Spleen (tissue), 11 donors: ENCODE measurements around the gene SUCLG2. TPM values are rescaled to one million over a fixed set of nuclear protein-coding genes. Genes with fewer than 3 reads are reported as not detected.

ENCODE experiments used
- DNase-seq: peaks from one replicate; pipeline ENCODE4 v3.0.0-alpha.2; 2020
- H3K27ac ChIP-seq, 8 donors: fragments of 200-600 bp; sonication (generic) in 7 of 8; 1 replicate in 4 of 8; 2 replicates in 4 of 8; pipeline versions ENCODE4 v1.5.0 to v1.8.0; 2016 to 2021; ENCODE audit warnings: inconsistent platforms in 4 of 8, mild to moderate bottlenecking in 4 of 8, moderate library complexity in 1 of 8
- H3K27me3 ChIP-seq, 7 donors: fragments of 200-600 bp; sonication (generic) in 6 of 7; replicated peaks in 1 of 7; 1 replicate in 4 of 7; 2 replicates in 3 of 7; pipeline versions ENCODE4 v1.5.0 to v1.8.0; 2016 to 2021; ENCODE audit warnings: inconsistent platforms in 3 of 7, mild to moderate bottlenecking in 1 of 7
- H3K36me3 ChIP-seq, 6 donors: fragments of 200-600 bp; sonication (generic) in 5 of 6; 1 replicate in 4 of 6; 2 replicates in 2 of 6; pipeline versions ENCODE4 v1.5.0 to v1.8.0; 2016 to 2021; ENCODE audit warnings: inconsistent platforms in 2 of 6
- H3K4me1 ChIP-seq, 6 donors: fragments of 200-600 bp; sonication (generic) in 5 of 6; 1 replicate in 3 of 6; 2 replicates in 3 of 6; pipeline versions ENCODE4 v1.5.0 to v1.8.0; 2016 to 2021; ENCODE audit warnings: inconsistent platforms in 3 of 6
- H3K4me3 ChIP-seq, 8 donors: fragments of 200-600 bp; sonication (generic) in 7 of 8; 1 replicate in 4 of 8; 2 replicates in 4 of 8; pipeline versions ENCODE4 v1.5.0 to v1.8.0; 2016 to 2021; ENCODE audit warnings: inconsistent platforms in 4 of 8, mild to moderate bottlenecking in 4 of 8, moderate library complexity in 2 of 8
- H3K9me3 ChIP-seq, 8 donors: fragments of 200-600 bp; sonication (generic) in 7 of 8; 1 replicate in 4 of 8; 2 replicates in 4 of 8; pipeline versions ENCODE4 v1.5.0 to v1.8.0; 2016 to 2021; ENCODE audit warnings: inconsistent platforms in 4 of 8
- CTCF ChIP-seq, 11 experiments: fragments of 200-600 bp in 7 of 11; fragments of 450-650 bp in 4 of 11; sonication (generic) in 4 of 11; IDR thresholded peaks in 8 of 11; conservative IDR thresholded peaks in 3 of 11; 1 replicate in 7 of 11; 2 replicates in 4 of 11; pipeline versions ENCODE4 v1.4.0 to v1.8.0; 2016 to 2021; ENCODE audit warnings: antibody characterized with exemption in 11 of 11, inconsistent platforms in 4 of 11, mild to moderate bottlenecking in 1 of 11
- POLR2A ChIP-seq, 3 donors: fragments of 450-650 bp; IDR thresholded peaks; one replicate each; pipeline ENCODE4 v1.5.1; 2017; ENCODE audit warnings: antibody characterized with exemption in 3 of 3, mild to moderate bottlenecking in 1 of 3
- POLR2AphosphoS5 ChIP-seq, 3 donors: sonication (generic); formaldehyde crosslinking; IDR thresholded peaks; one replicate each; pipeline ENCODE4 v1.5.1; 2017; ENCODE audit warnings: antibody characterized with exemption in 3 of 3
- WGBS, 5 donors: extraction: QIAGEN DNeasy Blood & Tissue Kit in 3 of 5; methylation state at CpG; one replicate each; pipeline versions ENCODE4 v1.1.5 to v1.1.7; 2013 to 2018; 5-methylcytosine and 5-hydroxymethylcytosine counted together
- intact Hi-C: fragments of 100-400 bp; cut with DNase I; formaldehyde crosslinking; loops from one replicate; pipeline ENCODE4 v1.15.0; 2023; ENCODE audit warnings: low total_unique reads
- polyA plus RNA-seq, 3 donors: library from polyadenylated mRNA; stranded (reverse); fragments of 200-250 nt; gene quantifications; one replicate each; pipeline ENCODE4 v1.2.1, GENCODE V29; 2013
- total RNA-seq, 7 donors: library from RNA; depleted of rRNA in 3 of 7; stranded (reverse); fragments of >200 nt in 3 of 7; fragmentation: NEBNext Ultra II Directional in 4 of 7; extraction: Animal tissue kit (Norgen Biotek cat#: 25700) in 4 of 7; gene quantifications; one replicate each; pipeline versions ENCODE4 v1.1.0 to v1.2.1, GENCODE V29; 2016 to 2021
- donor health status: healthy with polysubstance abuse.
- donor health status: DM: no; HTN: no; CAD: no; lungs with moderate emphysema.
- donor health status: DM: no; HTN: no; CAD: no.
- donor health status: Bipolar disorder and iron deficiency.
- donor health status: healthy.
- donor health status: DM: no; HTN: no; CAD: no.
- donor health status: DM: yes; HTN: yes; CAD: no.

SUCLG2 gene
- total and polyA plus RNA-seq, 10 donors = 31.5 to 75.6 (median 55.2) TPM

- TF ChIP-seq CTCF (IDR thresholded peaks at IDR 0.05 in 8 of 11, conservative IDR thresholded peaks at IDR 0.05 in 3 of 11) (no peak), POLR2A (IDR thresholded peaks at IDR 0.05) (no peak), POLR2AphosphoS5 (IDR thresholded peaks at IDR 0.05) (no peak)
- Histone ChIP-seq H3K27me3 (no peaks in the 10 kb centered on the region), H3K27ac (no peak overlapping the region), H3K4me3 (no peak overlapping the region), H3K4me1 (peaks cover 17 to 81% (median 37%) of the 10 kb centered on the region in 6 donors), H3K36me3 (peaks cover 0 to 40% (median 2%) of the 10 kb centered on the region in 6 donors), H3K9me3 (no peaks in the 10 kb centered on the region)
- DNase-seq = no peak
- intact Hi-C loops = no loop called here
- WGBS, 5 donors = 81 to 93% (median 85%) methylated on average over 5 of the region's 5 CpGs
These were observed 7.0 kb downstream of the SUCLG2 start for GRCh38 chr3:67647390-67647878.

DNA sequence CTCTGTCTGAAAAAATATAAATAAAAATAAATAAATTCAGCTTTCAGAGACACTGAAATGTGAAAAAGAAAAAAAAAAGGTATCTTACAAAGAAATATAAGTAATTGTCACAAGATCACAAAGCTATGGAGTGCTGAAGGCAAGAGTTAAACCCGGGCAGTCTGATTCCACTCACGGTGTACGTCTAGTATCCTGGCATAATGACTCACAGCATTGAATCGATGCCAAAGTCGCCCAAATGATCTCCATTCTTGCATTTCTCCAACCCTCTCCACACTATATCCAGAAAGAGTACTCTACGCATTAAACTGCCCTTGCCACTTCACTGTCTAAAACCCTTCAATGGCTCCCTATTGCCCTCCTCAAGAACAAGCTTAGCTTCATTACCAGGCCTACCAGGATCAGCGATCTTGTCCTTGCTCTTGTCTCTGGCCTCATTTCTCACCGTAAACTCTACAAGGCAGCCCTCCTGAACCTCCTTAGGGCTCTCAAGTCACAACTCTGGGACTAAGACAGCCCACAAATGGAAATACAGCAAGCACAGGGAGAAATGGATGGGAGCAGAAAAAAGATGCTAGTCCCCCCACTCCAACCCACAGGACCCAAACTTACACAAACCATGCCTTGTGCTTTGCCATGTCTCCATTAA is 7.7 kb downstream of the SUCLG2 start:
- intact Hi-C loops = no loop called here

GRCh38 chr3:67644827-67645226 is 9.6 kb downstream of the SUCLG2 start:
- Histone ChIP-seq H3K27ac (no peak overlapping the region), H3K4me1 (peaks cover 8 to 74% (median 18%) of the 10 kb centered on the region in 6 donors), H3K4me3 (no peak overlapping the region), H3K9me3 (no peaks in the 10 kb centered on the region), H3K27me3 (no peaks in the 10 kb centered on the region), H3K36me3 (peaks cover 0 to 42% (median 2%) of the 10 kb centered on the region in 6 donors)
- DNase-seq = no peak
- intact Hi-C loops = no loop called here
- 92 to 100% (median 98%) methylated on average over 1 of the region's 1 CpG for WGBS, 5 donors
- TF ChIP-seq CTCF (IDR thresholded peaks at IDR 0.05 in 8 of 11, conservative IDR thresholded peaks at IDR 0.05 in 3 of 11) = no peak
- TF ChIP-seq POLR2AphosphoS5 (IDR thresholded peaks at IDR 0.05) = no peak
- TF ChIP-seq POLR2A (IDR thresholded peaks at IDR 0.05) = no peak

More for the DNA sequence above, 7.7 kb downstream of the SUCLG2 start:
- Histone ChIP-seq H3K36me3 (peaks cover 0 to 42% (median 2%) of the 10 kb centered on the region in 6 donors), H3K9me3 (no peaks in the 10 kb centered on the region), H3K27me3 (no peaks in the 10 kb centered on the region), H3K27ac (no peak overlapping the region), H3K4me1 (peaks cover 17 to 80% (median 32%) of the 10 kb centered on the region in 6 donors), H3K4me3 (no peak overlapping the region)
- no peak for DNase-seq
- TF ChIP-seq CTCF (IDR thresholded peaks at IDR 0.05 in 8 of 11, conservative IDR thresholded peaks at IDR 0.05 in 3 of 11) (no peak), POLR2A (IDR thresholded peaks at IDR 0.05) (no peak), POLR2AphosphoS5 (IDR thresholded peaks at IDR 0.05) (no peak)
- 85 to 92% (median 90%) methylated on average over 8 of the region's 8 CpGs for WGBS, 5 donors

GRCh38 chr3:67642734-67643133 is 11.7 kb downstream of the SUCLG2 start:
- Histone ChIP-seq H3K27me3 (no peaks in the 10 kb centered on the region), H3K4me3 (no peak overlapping the region), H3K27ac (no peak overlapping the region), H3K36me3 (peaks cover 0 to 40% (median 2%) of the 10 kb centered on the region in 6 donors), H3K9me3 (no peaks in the 10 kb centered on the region), H3K4me1 (peaks cover 3 to 74% (median 18%) of the 10 kb centered on the region in 6 donors)
- intact Hi-C loops = no loop called here
- 0 to 100% (median 100%) methylated on average over 1 of the region's 1 CpG for WGBS, 5 donors
- TF ChIP-seq CTCF (IDR thresholded peaks at IDR 0.05 in 8 of 11, conservative IDR thresholded peaks at IDR 0.05 in 3 of 11) (no peak), POLR2AphosphoS5 (IDR thresholded peaks at IDR 0.05) (no peak), POLR2A (IDR thresholded peaks at IDR 0.05) (no peak)
- DNase-seq = no peak
